PFSK-1 (cell line): Measurements from ENCODE around the gene PAPOLB.

Experiments
- POLR2AphosphoS5 ChIP-seq: IDR thresholded peaks from 2 replicates; pipeline ENCODE4 v1.6.1; 2012; ENCODE audit warnings: low read depth, mild to moderate bottlenecking, control low read depth, low read length, moderate library complexity
- TAF1 ChIP-seq: IDR thresholded peaks from 2 replicates; pipeline ENCODE4 v1.6.1; 2012; ENCODE audit warnings: low read length, control low read depth, borderline replicate concordance; ENCODE audit not compliant: insufficient read depth
- TF ChIP-seq, protein P1 (sequence below), 2 experiments: IDR thresholded peaks; 2 replicates each; pipeline versions ENCODE4 v1.6.1 to v1.8.0; 2011 to 2012; ENCODE audit warnings: low read depth in 2 of 2, low read length in 2 of 2, control low read depth in 1 of 2, inconsistent platforms in 1 of 2, mild to moderate bottlenecking in 1 of 2, moderate library complexity in 1 of 2; ENCODE audit not compliant: insufficient read depth in 1 of 2

GRCh38 chr7:4831723-4832495 is 29.9 kb downstream of the PAPOLB start:
- TF ChIP-seq TAF1 (no peak), POLR2AphosphoS5 (no peak)
- TF ChIP-seq, protein P1, sequence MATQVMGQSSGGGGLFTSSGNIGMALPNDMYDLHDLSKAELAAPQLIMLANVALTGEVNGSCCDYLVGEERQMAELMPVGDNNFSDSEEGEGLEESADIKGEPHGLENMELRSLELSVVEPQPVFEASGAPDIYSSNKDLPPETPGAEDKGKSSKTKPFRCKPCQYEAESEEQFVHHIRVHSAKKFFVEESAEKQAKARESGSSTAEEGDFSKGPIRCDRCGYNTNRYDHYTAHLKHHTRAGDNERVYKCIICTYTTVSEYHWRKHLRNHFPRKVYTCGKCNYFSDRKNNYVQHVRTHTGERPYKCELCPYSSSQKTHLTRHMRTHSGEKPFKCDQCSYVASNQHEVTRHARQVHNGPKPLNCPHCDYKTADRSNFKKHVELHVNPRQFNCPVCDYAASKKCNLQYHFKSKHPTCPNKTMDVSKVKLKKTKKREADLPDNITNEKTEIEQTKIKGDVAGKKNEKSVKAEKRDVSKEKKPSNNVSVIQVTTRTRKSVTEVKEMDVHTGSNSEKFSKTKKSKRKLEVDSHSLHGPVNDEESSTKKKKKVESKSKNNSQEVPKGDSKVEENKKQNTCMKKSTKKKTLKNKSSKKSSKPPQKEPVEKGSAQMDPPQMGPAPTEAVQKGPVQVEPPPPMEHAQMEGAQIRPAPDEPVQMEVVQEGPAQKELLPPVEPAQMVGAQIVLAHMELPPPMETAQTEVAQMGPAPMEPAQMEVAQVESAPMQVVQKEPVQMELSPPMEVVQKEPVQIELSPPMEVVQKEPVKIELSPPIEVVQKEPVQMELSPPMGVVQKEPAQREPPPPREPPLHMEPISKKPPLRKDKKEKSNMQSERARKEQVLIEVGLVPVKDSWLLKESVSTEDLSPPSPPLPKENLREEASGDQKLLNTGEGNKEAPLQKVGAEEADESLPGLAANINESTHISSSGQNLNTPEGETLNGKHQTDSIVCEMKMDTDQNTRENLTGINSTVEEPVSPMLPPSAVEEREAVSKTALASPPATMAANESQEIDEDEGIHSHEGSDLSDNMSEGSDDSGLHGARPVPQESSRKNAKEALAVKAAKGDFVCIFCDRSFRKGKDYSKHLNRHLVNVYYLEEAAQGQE (IDR thresholded peaks at IDR 0.05; ENCODE audit: insufficient read depth in 1 of 2, low read depth in 2 of 2, low read length in 2 of 2) = no peak
